ENCODE results near the gene RARA.

RARA gene

DNA sequence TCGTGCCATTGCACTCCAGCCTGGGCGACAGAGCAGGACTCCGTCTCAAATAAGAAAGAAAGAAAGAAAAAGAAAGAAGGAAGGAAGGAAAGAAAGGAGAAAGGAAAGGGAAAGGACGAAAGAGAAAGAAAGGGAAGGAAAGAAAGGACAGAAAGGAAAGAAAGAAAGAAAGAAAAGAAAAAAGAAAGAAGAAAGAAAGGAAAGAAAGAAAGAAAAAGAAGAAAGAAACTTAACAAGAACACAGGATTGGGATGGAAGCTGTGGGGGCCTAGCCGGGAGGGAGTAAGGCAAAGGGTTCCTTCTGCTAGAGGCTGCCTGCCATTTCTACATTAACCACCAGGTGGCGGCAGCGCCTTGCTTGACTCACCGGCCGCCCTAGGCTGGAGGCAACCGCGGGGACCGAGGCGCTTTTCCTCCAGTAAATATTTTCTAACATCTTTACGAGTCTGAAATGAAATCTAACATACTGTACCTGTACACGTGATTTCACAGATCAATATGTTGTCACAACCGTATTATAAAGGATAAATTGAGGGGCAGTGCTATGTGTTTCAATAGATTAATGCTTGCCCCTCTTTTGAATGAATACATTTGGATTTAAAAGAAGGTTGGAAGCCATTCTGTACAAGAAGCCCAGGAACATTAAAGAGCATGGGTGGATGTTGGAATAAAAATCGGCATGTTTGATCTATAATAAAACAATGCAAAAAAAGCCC, 49.5 kb downstream of the RARA start:
- Histone ChIP-seq H3K27ac (peak overlapping the region; percentile 12), H3K4me3 (ENCODE audit: low read depth in 1 of 2, low read length in 1 of 2) (peak overlapping the region in 1 of 2 experiments; percentile 16), H3K27me3 (peaks cover 44% of the 10 kb centered on the region), H3K9me3 (no peaks in the 10 kb centered on the region), H3K36me3 (peaks cover 42% of the 10 kb centered on the region), H3K4me1 (ENCODE audit: control insufficient read depth in 1 of 2, insufficient read depth in 1 of 2, low read depth in 1 of 2, low read length in 1 of 2) (peaks cover 18 to 32% of the 10 kb centered on the region in 2 experiments)
- TF ChIP-seq, protein P1, sequence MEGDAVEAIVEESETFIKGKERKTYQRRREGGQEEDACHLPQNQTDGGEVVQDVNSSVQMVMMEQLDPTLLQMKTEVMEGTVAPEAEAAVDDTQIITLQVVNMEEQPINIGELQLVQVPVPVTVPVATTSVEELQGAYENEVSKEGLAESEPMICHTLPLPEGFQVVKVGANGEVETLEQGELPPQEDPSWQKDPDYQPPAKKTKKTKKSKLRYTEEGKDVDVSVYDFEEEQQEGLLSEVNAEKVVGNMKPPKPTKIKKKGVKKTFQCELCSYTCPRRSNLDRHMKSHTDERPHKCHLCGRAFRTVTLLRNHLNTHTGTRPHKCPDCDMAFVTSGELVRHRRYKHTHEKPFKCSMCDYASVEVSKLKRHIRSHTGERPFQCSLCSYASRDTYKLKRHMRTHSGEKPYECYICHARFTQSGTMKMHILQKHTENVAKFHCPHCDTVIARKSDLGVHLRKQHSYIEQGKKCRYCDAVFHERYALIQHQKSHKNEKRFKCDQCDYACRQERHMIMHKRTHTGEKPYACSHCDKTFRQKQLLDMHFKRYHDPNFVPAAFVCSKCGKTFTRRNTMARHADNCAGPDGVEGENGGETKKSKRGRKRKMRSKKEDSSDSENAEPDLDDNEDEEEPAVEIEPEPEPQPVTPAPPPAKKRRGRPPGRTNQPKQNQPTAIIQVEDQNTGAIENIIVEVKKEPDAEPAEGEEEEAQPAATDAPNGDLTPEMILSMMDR (IDR thresholded peaks at IDR 0.05): peak; percentile 94

DNA sequence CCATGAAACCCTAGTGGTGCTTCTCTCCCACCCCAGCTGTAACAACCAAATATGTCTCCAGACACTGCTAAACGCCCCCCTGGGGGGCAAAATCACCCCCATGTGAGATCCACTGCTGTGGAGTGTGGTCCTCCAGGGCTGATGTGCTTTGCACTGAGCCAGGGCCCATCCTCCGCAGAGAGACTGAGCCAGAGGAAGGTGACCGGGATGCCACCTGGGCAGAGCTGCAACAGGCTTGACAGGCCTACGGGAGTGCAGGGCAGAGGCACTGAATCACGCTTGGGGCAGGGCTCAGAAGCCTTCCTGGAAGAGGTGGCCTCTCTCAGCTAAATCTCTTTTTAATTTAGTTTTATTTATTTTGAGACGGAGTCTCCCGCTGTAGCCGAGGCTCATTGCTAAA, 51.1 kb downstream of the RARA start:
- Histone ChIP-seq H3K27me3 (peaks cover 60% of the 10 kb centered on the region), H3K4me3 (ENCODE audit: low read depth in 1 of 2, low read length in 1 of 2) (no peak overlapping the region), H3K9me3 (no peaks in the 10 kb centered on the region), H3K27ac (no peak overlapping the region), H3K36me3 (peaks cover 26% of the 10 kb centered on the region), H3K4me1 (ENCODE audit: control insufficient read depth in 1 of 2, insufficient read depth in 1 of 2, low read depth in 1 of 2, low read length in 1 of 2) (peaks cover 15 to 27% of the 10 kb centered on the region in 2 experiments)
- TF ChIP-seq, protein P1 (IDR thresholded peaks at IDR 0.05): no peak

DNA sequence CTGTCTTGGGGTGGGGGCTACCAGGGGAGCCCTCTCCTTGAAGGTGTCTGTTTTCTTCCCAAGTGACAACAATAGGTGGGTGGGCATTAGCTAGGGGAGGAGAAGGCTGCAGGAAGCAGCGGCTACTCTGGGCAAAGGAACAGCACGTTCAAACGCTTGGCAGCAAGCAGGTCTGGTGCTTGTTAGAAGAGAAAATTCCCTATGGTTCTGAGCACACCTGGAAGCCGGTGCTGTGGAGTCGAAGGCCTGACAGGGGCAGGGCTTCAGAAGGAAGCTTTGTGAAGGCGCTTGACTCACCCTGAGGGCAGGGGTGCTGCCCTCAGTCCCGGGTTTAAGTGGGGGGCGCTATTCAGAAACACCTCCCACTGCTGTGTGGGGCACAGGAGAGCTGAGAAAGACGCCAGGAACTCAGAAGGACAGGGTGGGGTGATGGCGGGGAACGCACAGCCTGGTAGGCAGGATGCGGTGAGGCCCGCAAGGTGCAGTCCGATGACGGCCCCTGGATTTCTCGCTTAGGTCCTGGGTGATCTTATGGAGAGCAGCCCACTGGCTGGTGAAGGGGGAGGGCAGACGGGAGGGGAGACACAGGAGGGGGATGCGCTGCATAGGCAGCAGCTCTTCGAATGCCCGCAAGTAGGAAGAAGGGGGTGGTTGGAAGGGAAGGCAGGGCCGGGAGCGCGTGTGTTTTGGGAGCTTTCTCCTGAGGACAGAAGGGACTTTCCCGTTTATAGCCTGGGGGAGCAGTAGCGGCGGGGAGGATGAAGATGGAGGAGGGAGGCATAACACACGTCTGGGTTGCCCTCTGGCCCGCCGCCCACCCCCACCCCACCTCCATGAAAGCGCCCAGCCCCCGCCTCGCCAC, 52.3 kb downstream of the RARA start:
- no peaks in the 10 kb centered on the region for H3K9me3 ChIP-seq
- no peak overlapping the region for H3K4me3 ChIP-seq (ENCODE audit: low read depth in 1 of 2, low read length in 1 of 2)
- peaks cover 14% of the 10 kb centered on the region for H3K36me3 ChIP-seq
- H3K27ac ChIP-seq: no peak overlapping the region
- TF ChIP-seq, protein P1 (IDR thresholded peaks at IDR 0.05): no peak
- peaks cover 15 to 25% of the 10 kb centered on the region in 2 experiments for H3K4me1 ChIP-seq (ENCODE audit: control insufficient read depth in 1 of 2, insufficient read depth in 1 of 2, low read depth in 1 of 2, low read length in 1 of 2)
- peaks cover 67% of the 10 kb centered on the region for H3K27me3 ChIP-seq

DNA sequence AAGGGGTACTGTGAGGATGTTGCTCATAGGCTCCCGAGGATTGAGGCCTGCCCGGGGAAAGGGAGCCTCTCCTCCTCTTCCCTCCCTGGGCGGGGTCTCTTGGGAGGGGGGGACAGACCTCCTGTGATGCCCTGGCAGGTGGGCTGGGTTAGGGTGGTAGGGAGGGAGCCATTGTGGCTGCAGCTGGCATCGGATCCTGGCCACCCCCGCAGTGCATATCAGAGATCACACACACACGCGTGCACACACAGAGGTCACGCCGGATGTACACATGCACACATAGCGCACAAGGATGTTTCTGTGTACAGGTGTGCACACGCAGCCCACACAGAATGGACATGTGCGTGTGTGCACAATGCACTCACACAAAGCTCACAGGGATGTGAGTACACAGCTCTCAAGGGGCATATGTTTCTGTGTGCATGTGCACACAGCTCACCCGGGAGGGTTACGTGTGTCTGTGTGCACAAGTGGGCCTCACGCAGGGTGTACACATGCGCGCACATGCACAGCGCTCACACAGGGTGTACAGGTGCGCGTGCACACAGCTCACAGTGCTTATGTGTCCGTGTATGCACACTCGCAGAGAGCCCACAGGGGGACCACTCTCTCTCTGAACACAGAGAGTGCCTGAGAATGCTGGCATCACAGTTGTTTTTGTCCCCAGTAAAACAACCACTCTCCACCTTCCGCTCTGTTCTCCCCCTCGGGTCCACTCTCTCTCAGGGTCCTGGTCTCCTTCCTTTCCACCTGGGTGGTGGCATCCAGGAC, 53.1 kb downstream of the RARA start:
- peaks cover 73% of the 10 kb centered on the region for H3K27me3 ChIP-seq
- peak overlapping the region; percentile 37 to 55 for H3K4me3 ChIP-seq (ENCODE audit: low read depth in 1 of 2, low read length in 1 of 2)
- H3K27ac ChIP-seq: no peak overlapping the region
- no peaks in the 10 kb centered on the region for H3K9me3 ChIP-seq
- H3K36me3 ChIP-seq: peaks cover 6% of the 10 kb centered on the region
- H3K4me1 ChIP-seq (ENCODE audit: control insufficient read depth in 1 of 2, insufficient read depth in 1 of 2, low read depth in 1 of 2, low read length in 1 of 2): peaks cover 15 to 25% of the 10 kb centered on the region in 2 experiments
- TF ChIP-seq, protein P1 (IDR thresholded peaks at IDR 0.05): no peak

DNA sequence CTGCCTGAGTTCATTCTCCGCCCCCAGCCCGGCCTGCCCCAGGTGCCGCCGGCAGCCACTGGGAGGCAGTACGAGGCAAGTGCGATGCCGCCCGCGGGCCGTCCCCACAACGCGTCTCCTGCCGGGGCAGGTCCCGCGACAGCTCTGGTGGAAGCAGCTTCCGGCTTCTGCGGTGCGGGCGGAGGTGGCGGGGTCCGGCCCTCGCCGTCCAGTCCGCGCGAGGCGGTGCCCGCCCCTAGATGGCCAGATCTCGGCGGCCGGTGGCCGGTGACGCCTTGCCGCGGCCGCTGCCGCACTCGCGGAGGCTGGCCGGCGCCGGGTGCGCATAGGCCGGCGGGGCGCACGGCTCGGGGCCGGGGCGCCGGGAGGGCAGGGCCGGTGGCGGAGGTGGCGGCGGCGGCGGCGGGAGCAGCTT, 53.7 kb downstream of the RARA start:
- Histone ChIP-seq H3K36me3 (no peaks in the 10 kb centered on the region), H3K27ac (no peak overlapping the region), H3K4me1 (ENCODE audit: control insufficient read depth in 1 of 2, insufficient read depth in 1 of 2, low read depth in 1 of 2, low read length in 1 of 2) (peaks cover 15 to 25% of the 10 kb centered on the region in 2 experiments)

More for the DNA sequence above, 53.7 kb downstream of the RARA start:
- Histone ChIP-seq H3K9me3 (no peaks in the 10 kb centered on the region), H3K27me3 (peaks cover 76% of the 10 kb centered on the region), H3K4me3 (ENCODE audit: low read depth in 1 of 2, low read length in 1 of 2) (peak overlapping the region; percentile 43 to 55)
- TF ChIP-seq, protein P1 (IDR thresholded peaks at IDR 0.05): peak; percentile 46

Measured in neutrophil (primary cell).